ENCODE measurements around the gene ZNF431.

DNA sequence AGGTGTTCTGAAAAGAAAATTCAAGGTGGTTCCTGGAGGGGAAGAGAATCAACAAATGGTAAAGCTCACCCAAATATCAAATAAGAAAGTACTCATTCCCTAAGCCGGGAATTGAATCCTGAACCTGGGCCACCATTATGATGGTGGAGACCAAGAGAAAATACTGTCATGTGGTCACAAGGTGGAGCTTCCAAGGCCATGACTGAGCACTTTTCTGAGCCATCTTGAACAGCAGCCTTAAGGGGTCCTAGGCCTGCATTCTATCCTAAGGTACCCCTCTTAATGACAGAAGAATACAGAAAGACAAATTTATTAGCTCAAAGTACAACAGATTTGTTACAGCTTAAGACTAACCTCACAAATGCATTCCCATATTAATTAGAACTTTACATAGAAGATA, 9.6 kb downstream of the ZNF431 start:
- TF ChIP-seq EZH2phosphoT487 (IDR thresholded peaks at IDR 0.05; ENCODE audit: unreplicated experiment) (no peak), POLR2AphosphoS5 (IDR thresholded peaks at IDR 0.05; ENCODE audit: low read depth) (no peak), EZH2 (IDR thresholded peaks at IDR 0.05; ENCODE audit: low read depth, unreplicated experiment) (no peak), REST (IDR thresholded peaks at IDR 0.05; ENCODE audit: unreplicated experiment) (no peak), STAT1 (IDR thresholded peaks at IDR 0.05; ENCODE audit: unreplicated experiment) (no peak), CREB1 (CRISPR knock-in tag; IDR thresholded peaks at IDR 0.05; ENCODE audit: low read depth) (no peak), ZNF462 (CRISPR knock-in tag; IDR thresholded peaks at IDR 0.05) (no peak), ZNF331 (CRISPR knock-in tag; IDR thresholded peaks at IDR 0.05; ENCODE audit: low read depth) (no peak), ETS1 (IDR thresholded peaks at IDR 0.05) (no peak), ZNF114 (CRISPR knock-in tag; IDR thresholded peaks at IDR 0.05) (no peak)
- TF ChIP-seq, protein P1, sequence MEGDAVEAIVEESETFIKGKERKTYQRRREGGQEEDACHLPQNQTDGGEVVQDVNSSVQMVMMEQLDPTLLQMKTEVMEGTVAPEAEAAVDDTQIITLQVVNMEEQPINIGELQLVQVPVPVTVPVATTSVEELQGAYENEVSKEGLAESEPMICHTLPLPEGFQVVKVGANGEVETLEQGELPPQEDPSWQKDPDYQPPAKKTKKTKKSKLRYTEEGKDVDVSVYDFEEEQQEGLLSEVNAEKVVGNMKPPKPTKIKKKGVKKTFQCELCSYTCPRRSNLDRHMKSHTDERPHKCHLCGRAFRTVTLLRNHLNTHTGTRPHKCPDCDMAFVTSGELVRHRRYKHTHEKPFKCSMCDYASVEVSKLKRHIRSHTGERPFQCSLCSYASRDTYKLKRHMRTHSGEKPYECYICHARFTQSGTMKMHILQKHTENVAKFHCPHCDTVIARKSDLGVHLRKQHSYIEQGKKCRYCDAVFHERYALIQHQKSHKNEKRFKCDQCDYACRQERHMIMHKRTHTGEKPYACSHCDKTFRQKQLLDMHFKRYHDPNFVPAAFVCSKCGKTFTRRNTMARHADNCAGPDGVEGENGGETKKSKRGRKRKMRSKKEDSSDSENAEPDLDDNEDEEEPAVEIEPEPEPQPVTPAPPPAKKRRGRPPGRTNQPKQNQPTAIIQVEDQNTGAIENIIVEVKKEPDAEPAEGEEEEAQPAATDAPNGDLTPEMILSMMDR (conservative IDR thresholded peaks at IDR 0.05; ENCODE audit: low read depth in 2 of 2) = no peak
